Colonic mucosa (tissue), 4 donors: ENCODE data around the gene TMEM54. TPM values are rescaled to one million over a fixed set of nuclear protein-coding genes. Genes with fewer than 3 reads are reported as not detected.

Experiments
- DNase-seq: peaks from one replicate; pipeline ENCODE4 v3.0.0-alpha.2; 2020
- H3K27ac ChIP-seq: fragments of 200-600 bp; one replicate; pipeline ENCODE4 v1.8.0; 2021
- H3K27me3 ChIP-seq: fragments of 200-600 bp; one replicate; pipeline ENCODE4 v1.8.0; 2021
- H3K36me3 ChIP-seq: fragments of 200-600 bp; one replicate; pipeline ENCODE4 v1.8.0; 2021
- H3K4me1 ChIP-seq: fragments of 200-600 bp; one replicate; pipeline ENCODE4 v1.8.0; 2021; ENCODE audit warnings: mild to moderate bottlenecking
- H3K4me3 ChIP-seq: fragments of 200-600 bp; one replicate; pipeline ENCODE4 v1.8.0; 2021
- H3K9ac ChIP-seq, 2 donors: one replicate each; pipeline ENCODE4 v1.7.0; 2013; ENCODE audit warnings: control low read depth in 2 of 2, low read depth in 2 of 2, low read length in 2 of 2
- H3K9me3 ChIP-seq: fragments of 200-600 bp; one replicate; pipeline ENCODE4 v1.8.0; 2021
- CTCF ChIP-seq: fragments of 200-600 bp; IDR thresholded peaks from one replicate; pipeline ENCODE4 v1.8.0; 2022; ENCODE audit warnings: antibody characterized with exemption, mild to moderate bottlenecking
- intact Hi-C: fragments of 100-400 bp; cut with DNase I; formaldehyde crosslinking; loops from one replicate; pipeline ENCODE4 v1.14.1; 2022
- total RNA-seq, 2 donors: library from RNA; stranded (reverse); fragmentation: NEBNext Ultra II Directional in 1 of 2; extraction: Animal tissue kit (Norgen Biotek cat#: 25700) in 1 of 2; gene quantifications; one replicate each; pipeline ENCODE4 v1.2.1, GENCODE V29; 2021
- donor health status: healthy.
- donor health status: DM: no; HTN: no; CAD: no.
- donor health status: DM: no; HTN: no; CAD: no.

Gene TMEM54
- total RNA-seq, 2 donors from 2014 or later = 715 to 878 TPM

GRCh38 chr1:32863881-32864245, 37.3 kb downstream of the TMEM54 start:
- no peak overlapping the region for H3K4me3 ChIP-seq
- intact Hi-C loops = loop anchor here (10.0 kb wide), 1 partner anchor 159 kb away; the partner anchor contains the start of gene SYNC
- no peaks in the 10 kb centered on the region for H3K27me3 ChIP-seq
- no peak overlapping the region for H3K9ac ChIP-seq
- no peak for TF ChIP-seq CTCF
- H3K9me3 ChIP-seq = no peaks in the 10 kb centered on the region
- no peak overlapping the region for H3K27ac ChIP-seq
- no peaks in the 10 kb centered on the region for H3K4me1 ChIP-seq
- H3K36me3 ChIP-seq = no peaks in the 10 kb centered on the region
- no peak for DNase-seq

GRCh38 chr1:32863218-32863880, 37.8 kb downstream of the TMEM54 start:
- Histone ChIP-seq H3K27ac (no peak overlapping the region), H3K9ac (no peak overlapping the region), H3K4me3 (no peak overlapping the region), H3K36me3 (no peaks in the 10 kb centered on the region), H3K4me1 (no peaks in the 10 kb centered on the region), H3K27me3 (no peaks in the 10 kb centered on the region), H3K9me3 (no peaks in the 10 kb centered on the region)
- intact Hi-C loops = loop anchor here (10.0 kb wide), 1 partner anchor 159 kb away; the partner anchor contains the start of gene SYNC
- TF ChIP-seq CTCF = no peak
- DNase-seq = no peak

- Histone ChIP-seq H3K4me3 (no peak overlapping the region), H3K27me3 (no peaks in the 10 kb centered on the region), H3K27ac (no peak overlapping the region), H3K36me3 (no peaks in the 10 kb centered on the region), H3K4me1 (no peaks in the 10 kb centered on the region), H3K9me3 (no peaks in the 10 kb centered on the region), H3K9ac (no peak overlapping the region)
- DNase-seq = no peak
- intact Hi-C loops = loop anchor here (10.0 kb wide), 1 partner anchor 157 kb away; the partner anchor contains the start of gene SYNC
- TF ChIP-seq CTCF = no peak
These were observed 39.1 kb downstream of the TMEM54 start for GRCh38 chr1:32861904-32862695.

- no peaks in the 10 kb centered on the region for H3K9me3 ChIP-seq
- H3K9ac ChIP-seq = no peak overlapping the region
- H3K27me3 ChIP-seq = no peaks in the 10 kb centered on the region
- no peak overlapping the region for H3K27ac ChIP-seq
- TF ChIP-seq CTCF = no peak
- H3K4me3 ChIP-seq = no peak overlapping the region
- no peak for DNase-seq
- H3K4me1 ChIP-seq = no peaks in the 10 kb centered on the region
- H3K36me3 ChIP-seq = no peaks in the 10 kb centered on the region
- intact Hi-C loops = loop anchor here (10.0 kb wide), 1 partner anchor 156 kb away; the partner anchor contains the start of gene SYNC
These were observed 40.6 kb downstream of the TMEM54 start for GRCh38 chr1:32860566-32860965.

- Histone ChIP-seq H3K36me3 (no peaks in the 10 kb centered on the region), H3K27ac (no peak overlapping the region), H3K9me3 (no peaks in the 10 kb centered on the region), H3K4me1 (no peaks in the 10 kb centered on the region), H3K27me3 (no peaks in the 10 kb centered on the region), H3K9ac (no peak overlapping the region), H3K4me3 (no peak overlapping the region)
- DNase-seq = no peak
- intact Hi-C loops = loop anchor here (10.0 kb wide), 1 partner anchor 155 kb away; the partner anchor contains the start of gene SYNC
- TF ChIP-seq CTCF = no peak
These were observed 41.3 kb downstream of the TMEM54 start for GRCh38 chr1:32859915-32860314.
